Endothelial cell (in vitro differentiated cells): ENCODE measurements around the gene MTG1. TPM values are rescaled to one million over a fixed set of nuclear protein-coding genes. Genes with fewer than 3 reads are reported as not detected.
"Not testable (repeated sequence)": the region's sequence is repeated elsewhere in the genome, so short reads cannot be mapped to it uniquely, and the experiment has no call there.

Experiments
- DNase-seq: peaks from one replicate; pipeline ENCODE4 v3.0.0; 2021; ENCODE audit warnings: low spot score
- H3K27ac Mint-ChIP-seq: one replicate; pipeline ENCODE4 v1.8.0; 2021; ENCODE audit warnings: mixed read lengths, inconsistent platforms; ENCODE audit not compliant: unreplicated experiment
- H3K27me3 Mint-ChIP-seq: one replicate; pipeline ENCODE4 v1.8.0; 2021; ENCODE audit warnings: mild to moderate bottlenecking, moderate library complexity, mixed read lengths, inconsistent platforms; ENCODE audit not compliant: unreplicated experiment
- H3K36me3 Mint-ChIP-seq: one replicate; pipeline ENCODE4 v1.8.0; 2021; ENCODE audit warnings: mild to moderate bottlenecking, low read depth, mixed read lengths, inconsistent platforms; ENCODE audit not compliant: unreplicated experiment
- H3K4me1 Mint-ChIP-seq: one replicate; pipeline ENCODE4 v1.8.0; 2021; ENCODE audit warnings: mild to moderate bottlenecking, mixed read lengths, inconsistent platforms; ENCODE audit not compliant: unreplicated experiment
- H3K4me3 Mint-ChIP-seq: one replicate; pipeline ENCODE4 v1.8.0; 2021; ENCODE audit warnings: mild to moderate bottlenecking, mixed read lengths, inconsistent platforms; ENCODE audit not compliant: unreplicated experiment
- H3K9me3 Mint-ChIP-seq: one replicate; pipeline ENCODE4 v1.8.0; 2021; ENCODE audit warnings: mixed read lengths, inconsistent platforms; ENCODE audit not compliant: unreplicated experiment
- CTCF ChIP-seq: fragments of 200-600 bp; sonication (generic); IDR thresholded peaks from one replicate; pipeline ENCODE4 v1.5.0; 2021; ENCODE audit warnings: antibody characterized with exemption; ENCODE audit not compliant: unreplicated experiment
- total RNA-seq: library from RNA; stranded (reverse); fragmentation: NEBNext Ultra II Directional; extraction: Animal tissue kit (Norgen Biotek cat#: 25700); gene quantifications from one replicate; pipeline ENCODE4 v1.2.1, GENCODE V29; 2021; ENCODE audit not compliant: unreplicated experiment

The MTG1 gene
- total RNA-seq, 1 donor from 2014 or later: 97.3 TPM

- H3K36me3 Mint-ChIP-seq: peaks cover 3% of the 10 kb centered on the region
- no peak overlapping the region for H3K4me3 Mint-ChIP-seq
- no peak overlapping the region for H3K27ac Mint-ChIP-seq
- no peak for TF ChIP-seq CTCF
- H3K4me1 Mint-ChIP-seq: peaks cover 6% of the 10 kb centered on the region
- no peak for DNase-seq
- H3K27me3 Mint-ChIP-seq: peaks cover 7% of the 10 kb centered on the region
- H3K9me3 Mint-ChIP-seq: no peaks in the 10 kb centered on the region
These were observed 8.7 kb upstream of the MTG1 start for GRCh38 chr10:133385214-133385613.

- not testable (repeated sequence) for H3K4me3 Mint-ChIP-seq, H3K27me3 Mint-ChIP-seq, H3K36me3 Mint-ChIP-seq, H3K27ac Mint-ChIP-seq, H3K9me3 Mint-ChIP-seq, DNase-seq
- peaks cover 19% of the 10 kb centered on the region for H3K4me1 Mint-ChIP-seq
These were observed 7.0 kb upstream of the MTG1 start for GRCh38 chr10:133386951-133387350.

GRCh38 chr10:133388236-133388972 lies 5.6 kb upstream of the MTG1 start:
- H3K4me3 Mint-ChIP-seq: no peak overlapping the region
- H3K4me1 Mint-ChIP-seq: peaks cover 19% of the 10 kb centered on the region
- no peaks in the 10 kb centered on the region for H3K9me3 Mint-ChIP-seq
- DNase-seq: no peak
- no peak overlapping the region for H3K27ac Mint-ChIP-seq
- peaks cover 3% of the 10 kb centered on the region for H3K36me3 Mint-ChIP-seq
- TF ChIP-seq CTCF: no peak
- peaks cover 4% of the 10 kb centered on the region for H3K27me3 Mint-ChIP-seq

GRCh38 chr10:133388973-133389818 lies 4.8 kb upstream of the MTG1 start:
- peaks cover 5% of the 10 kb centered on the region for H3K27me3 Mint-ChIP-seq
- H3K27ac Mint-ChIP-seq: no peak overlapping the region
- H3K9me3 Mint-ChIP-seq: no peaks in the 10 kb centered on the region
- DNase-seq: no peak
- no peak overlapping the region for H3K4me3 Mint-ChIP-seq
- H3K36me3 Mint-ChIP-seq: peaks cover 3% of the 10 kb centered on the region
- TF ChIP-seq CTCF: no peak
- H3K4me1 Mint-ChIP-seq: peaks cover 19% of the 10 kb centered on the region

GRCh38 chr10:133390597-133391248 lies 3.2 kb upstream of the MTG1 start:
- TF ChIP-seq CTCF: no peak
- Mint-ChIP-seq H3K27ac (peak overlapping the region; percentile 11), H3K27me3 (peaks cover 12% of the 10 kb centered on the region), H3K9me3 (no peaks in the 10 kb centered on the region), H3K4me3 (no peak overlapping the region), H3K4me1 (peaks cover 27% of the 10 kb centered on the region), H3K36me3 (peaks cover 7% of the 10 kb centered on the region)
- no peak for DNase-seq
